BLaER1 treated with 17β-estradiol and CSF1 and Interleukin-3, amounts not matched to agents 10 nM and 100 nM (cell line): ENCODE measurements around the gene CPA4.

ENCODE experiments used
- H3K27ac ChIP-seq, 11 experiments: shearing (Covaris generic); formaldehyde crosslinking; 2 replicates each; pipeline ENCODE4 v1.8.1; 2022
- H3K27me3 ChIP-seq, 11 experiments: shearing (Covaris generic); formaldehyde crosslinking; 2 replicates each; pipeline ENCODE4 v1.8.1; 2022
- H3K36me3 ChIP-seq, 11 experiments: shearing (Covaris generic); formaldehyde crosslinking; 2 replicates each; pipeline ENCODE4 v1.8.1; 2022
- H3K4me1 ChIP-seq, 10 experiments: shearing (Covaris generic); formaldehyde crosslinking; 2 replicates each; pipeline ENCODE4 v1.8.1; 2022
- H3K4me2 ChIP-seq, 11 experiments: shearing (Covaris generic); formaldehyde crosslinking; 2 replicates each; pipeline ENCODE4 v1.8.1; 2022
- H3K4me3 ChIP-seq, 10 experiments: shearing (Covaris generic); formaldehyde crosslinking; 2 replicates each; pipeline ENCODE4 v1.8.1; 2022
- H3K9ac ChIP-seq, 11 experiments: shearing (Covaris generic); formaldehyde crosslinking; 2 replicates each; pipeline ENCODE4 v1.8.1; 2022
- H3K9me3 ChIP-seq, 11 experiments: shearing (Covaris generic); formaldehyde crosslinking; replicated peaks in 1 of 11; 2 replicates each; pipeline ENCODE4 v1.8.1; 2022
- H4K20me1 ChIP-seq, 11 experiments: shearing (Covaris generic); formaldehyde crosslinking; 2 replicates each; pipeline ENCODE4 v1.8.1; 2022
- Cebpa-rat ChIP-seq, 11 experiments: shearing (Covaris generic); IDR thresholded peaks; 2 replicates each; pipeline ENCODE4 v1.8.1; 2022

Gene CPA4

GRCh38 chr7:130266258-130266960 lies 26.6 kb upstream of the CPA4 start, which contains the start of gene CPA2:
Gene CPA2 (plus strand): TSS chr7:130266863. CDS start chr7:130266882, 19 bp downstream.
- H3K27ac ChIP-seq: no peak within 1 kb of the TSS
- TF ChIP-seq Cebpa-rat (IDR thresholded peaks at IDR 0.05): no peak
- no peak within 1 kb of the TSS for H3K4me2 ChIP-seq

GRCh38 chr7:130266961-130267321 lies 26.0 kb upstream of the CPA4 start:
- Histone ChIP-seq H3K4me2 (no peak overlapping the region), H3K4me3 (no peak overlapping the region), H3K36me3 (no peaks in the 10 kb centered on the region), H3K9ac (no peak overlapping the region), H3K4me1 (peaks cover 0 to 12% (median 8%) of the 10 kb centered on the region in 10 experiments; a peak in 12 of 20 replicates), H3K27me3 (no peaks in the 10 kb centered on the region), H3K27ac (no peak overlapping the region), H4K20me1 (no peaks in the 10 kb centered on the region), H3K9me3 (no peaks in the 10 kb centered on the region)
- no peak for TF ChIP-seq Cebpa-rat (IDR thresholded peaks at IDR 0.05)

More at GRCh38 chr7:130266258-130266960, 26.6 kb upstream of the CPA4 start, which contains the start of gene CPA2:
- peaks cover 0 to 12% (median 8%) of the 10 kb centered on the region in 10 experiments; a peak in 12 of 20 replicates for H3K4me1 ChIP-seq
- no peaks in the 10 kb centered on the region for H3K27me3 ChIP-seq
- H3K9me3 ChIP-seq: no peaks in the 10 kb centered on the region
- no peaks in the 10 kb centered on the region for H4K20me1 ChIP-seq
- no peak within 1 kb of the TSS for H3K4me3 ChIP-seq
- H3K36me3 ChIP-seq: no peaks in the 10 kb centered on the region
- no peak within 1 kb of the TSS for H3K9ac ChIP-seq

DNA sequence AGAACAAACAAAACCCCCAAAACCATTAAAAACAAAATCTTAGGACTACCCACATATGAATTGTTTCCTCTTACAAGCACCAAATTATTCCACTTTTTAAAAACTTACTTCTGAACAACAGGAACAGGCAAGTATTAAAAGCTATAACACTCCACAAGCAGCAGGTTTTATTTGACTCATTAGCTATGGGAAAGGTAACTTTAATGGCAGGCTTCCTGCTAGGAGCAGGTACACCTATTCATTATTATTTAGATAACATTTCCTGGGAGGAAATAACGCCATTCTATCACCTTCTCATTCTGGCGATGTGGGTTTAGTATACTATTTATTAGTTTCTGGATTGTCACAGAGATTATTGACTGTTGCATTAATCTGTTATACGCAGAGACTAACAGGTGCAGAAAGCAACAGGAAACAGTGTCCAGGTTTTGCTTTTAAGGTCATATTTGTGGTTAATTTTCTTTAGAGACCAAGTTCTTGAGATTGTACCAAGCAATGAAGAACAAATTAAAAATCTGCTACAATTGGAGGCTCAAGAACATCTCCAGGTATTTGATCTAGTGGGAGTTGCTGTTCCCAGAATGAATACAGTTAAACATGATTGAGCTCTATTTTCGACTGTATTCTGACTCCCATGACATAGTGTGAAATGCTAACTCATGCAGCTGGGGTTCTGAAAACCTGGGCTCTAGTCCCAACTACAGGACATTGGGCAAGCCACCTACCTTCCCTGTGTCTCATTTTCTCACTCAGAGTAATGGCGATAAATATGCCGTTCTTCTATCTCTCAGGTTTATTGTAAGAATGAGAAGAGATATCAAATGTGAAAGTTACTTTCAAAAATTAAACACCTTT lies 24.3 kb upstream of the CPA4 start:
- Histone ChIP-seq H3K4me1 (peaks cover 0 to 11% (median 8%) of the 10 kb centered on the region in 10 experiments; a peak in 15 of 20 replicates), H3K36me3 (no peaks in the 10 kb centered on the region), H3K27ac (no peak overlapping the region), H3K27me3 (peaks cover 0 to 10% (median 5%) of the 10 kb centered on the region in 11 experiments; a peak in 8 of 22 replicates), H3K4me2 (no peak overlapping the region), H3K4me3 (no peak overlapping the region), H4K20me1 (no peaks in the 10 kb centered on the region), H3K9ac (no peak overlapping the region), H3K9me3 (no peaks in the 10 kb centered on the region)
- TF ChIP-seq Cebpa-rat (IDR thresholded peaks at IDR 0.05): no peak

- H3K36me3 ChIP-seq: no peaks in the 10 kb centered on the region
- no peaks in the 10 kb centered on the region for H3K9me3 ChIP-seq
- H4K20me1 ChIP-seq: no peaks in the 10 kb centered on the region
- TF ChIP-seq Cebpa-rat (IDR thresholded peaks at IDR 0.05): no peak
- H3K27ac ChIP-seq: no peak overlapping the region
- H3K9ac ChIP-seq: no peak overlapping the region
- H3K4me1 ChIP-seq: peaks cover 0 to 14% (median 8%) of the 10 kb centered on the region in 10 experiments; a peak in 15 of 20 replicates
- no peak overlapping the region for H3K4me3 ChIP-seq
- peaks cover 0 to 10% (median 5%) of the 10 kb centered on the region in 11 experiments; a peak in 8 of 22 replicates for H3K27me3 ChIP-seq
- no peak overlapping the region for H3K4me2 ChIP-seq
Measured at GRCh38 chr7:130269318-130269694, 23.7 kb upstream of the CPA4 start.

GRCh38 chr7:130270947-130271800 lies 21.8 kb upstream of the CPA4 start:
- Histone ChIP-seq H3K27ac (no peak overlapping the region), H3K9ac (no peak overlapping the region), H3K9me3 (no peaks in the 10 kb centered on the region), H3K4me2 (no peak overlapping the region), H3K36me3 (no peaks in the 10 kb centered on the region), H3K4me3 (no peak overlapping the region), H3K4me1 (peaks cover 0 to 23% (median 10%) of the 10 kb centered on the region in 10 experiments; a peak in 15 of 20 replicates), H4K20me1 (no peaks in the 10 kb centered on the region), H3K27me3 (peaks cover 0 to 10% (median 5%) of the 10 kb centered on the region in 11 experiments; a peak in 8 of 22 replicates)
- no peak for TF ChIP-seq Cebpa-rat (IDR thresholded peaks at IDR 0.05)

DNA sequence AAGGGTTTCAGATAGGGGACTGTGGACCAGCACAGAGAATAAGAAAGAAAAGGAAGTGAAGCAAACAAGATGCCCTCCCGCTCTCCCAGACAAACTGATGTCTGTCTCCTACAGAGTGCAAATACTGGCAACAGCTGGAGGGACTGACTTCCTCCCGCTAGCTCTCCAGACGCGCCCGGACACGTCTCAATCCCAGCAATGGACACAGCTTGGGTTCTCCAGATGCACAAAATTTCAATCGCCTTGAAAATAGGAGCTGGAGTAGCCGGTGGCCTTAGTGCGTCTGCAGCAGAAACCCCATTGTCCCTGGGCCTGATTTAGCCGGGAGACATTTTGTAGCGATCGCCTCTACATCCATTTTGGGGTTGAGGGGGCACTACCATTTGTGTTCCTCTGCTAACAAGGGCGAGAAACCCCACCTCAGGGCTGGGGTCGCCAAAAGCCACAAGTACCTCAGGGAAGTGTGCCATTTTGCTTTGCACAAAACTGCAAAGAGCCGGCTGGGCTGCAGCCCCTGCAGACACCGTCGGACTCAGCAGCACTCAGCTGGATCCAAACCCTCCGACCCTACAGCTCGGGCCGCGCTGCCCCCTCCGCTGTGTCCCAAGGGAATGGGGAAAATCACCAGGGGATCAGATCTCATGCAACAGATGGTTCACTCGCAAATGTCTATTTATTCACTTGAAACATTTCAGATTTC lies 20.4 kb upstream of the CPA4 start:
- no peaks in the 10 kb centered on the region for H3K36me3 ChIP-seq
- TF ChIP-seq Cebpa-rat (IDR thresholded peaks at IDR 0.05): no peak
- H4K20me1 ChIP-seq: no peaks in the 10 kb centered on the region
- peaks cover 0 to 23% (median 10%) of the 10 kb centered on the region in 10 experiments; a peak in 15 of 20 replicates for H3K4me1 ChIP-seq
- H3K27ac ChIP-seq: no peak overlapping the region
- no peak overlapping the region for H3K9ac ChIP-seq
- H3K4me3 ChIP-seq: no peak overlapping the region
- peak overlapping the region; percentile 41 to 79 (median 66); a peak in 20 of 22 replicates for H3K4me2 ChIP-seq
- H3K27me3 ChIP-seq: peaks cover 0 to 10% (median 5%) of the 10 kb centered on the region in 11 experiments; a peak in 8 of 22 replicates
- no peaks in the 10 kb centered on the region for H3K9me3 ChIP-seq

GRCh38 chr7:130273081-130273932 lies 19.7 kb upstream of the CPA4 start:
- H3K9ac ChIP-seq: no peak overlapping the region
- peaks cover 0 to 23% (median 10%) of the 10 kb centered on the region in 10 experiments; a peak in 15 of 20 replicates for H3K4me1 ChIP-seq
- no peak overlapping the region for H3K4me3 ChIP-seq
- TF ChIP-seq Cebpa-rat (IDR thresholded peaks at IDR 0.05): no peak
- no peaks in the 10 kb centered on the region for H3K36me3 ChIP-seq
- no peaks in the 10 kb centered on the region for H3K9me3 ChIP-seq
- no peak overlapping the region for H3K27ac ChIP-seq
- H3K4me2 ChIP-seq: peak overlapping the region; percentile 41 to 79 (median 66)
- no peaks in the 10 kb centered on the region for H4K20me1 ChIP-seq
- H3K27me3 ChIP-seq: peaks cover 0 to 10% (median 5%) of the 10 kb centered on the region in 11 experiments; a peak in 8 of 22 replicates
